Measurements from ENCODE around the gene ZFP30. TPM values are rescaled to one million over a fixed set of nuclear protein-coding genes. Genes with fewer than 3 reads are reported as not detected.

The ZFP30 gene
- total RNA-seq, 1 experiment from 2014 or later: 7.7 TPM

DNA sequence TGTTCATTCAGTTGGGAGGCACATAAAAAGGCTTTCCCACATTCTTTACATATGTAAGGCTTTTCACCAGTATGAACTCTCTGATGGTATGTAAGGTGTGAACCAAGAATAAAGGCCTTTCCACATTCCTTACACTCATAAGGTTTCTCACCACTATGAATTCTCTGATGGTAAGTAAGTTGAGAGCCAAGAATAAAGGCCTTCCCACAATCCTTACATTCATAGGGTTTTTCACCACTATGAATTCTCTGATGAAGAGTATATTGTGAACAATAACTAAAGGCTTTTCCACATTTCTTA, 89.9 kb downstream of the ZFP30 start (continued):
- no peak for TF ChIP-seq ZBTB43 (CRISPR knock-in tag; IDR thresholded peaks at IDR 0.05)
- no peak for TF ChIP-seq RELA (CRISPR knock-in tag; IDR thresholded peaks at IDR 0.05; ENCODE audit: borderline replicate concordance)
- no peak for TF ChIP-seq AFF4 (CRISPR knock-in tag; IDR thresholded peaks at IDR 0.05; ENCODE audit: borderline replicate concordance)

- Mint-ChIP-seq H3K4me1 (no peaks in the 10 kb centered on the region), H3K27me3 (ENCODE audit: low read depth) (peaks cover 7% of the 10 kb centered on the region; the same call in 1 of the 2 replicates), H3K4me3 (no peak overlapping the region), H3K9me3 (peaks cover 89% of the 10 kb centered on the region), H3K36me3 (peaks cover 91% of the 10 kb centered on the region), H3K27ac (no peak overlapping the region)
- no peak for TF ChIP-seq HMGA2 (CRISPR knock-in tag; IDR thresholded peaks at IDR 0.05)
- TF ChIP-seq ZNF121 (CRISPR knock-in tag; IDR thresholded peaks at IDR 0.05): no peak
- no peak for TF ChIP-seq ZNF317 (CRISPR knock-in tag; IDR thresholded peaks at IDR 0.05; ENCODE audit: borderline replicate concordance, low read depth)
- no peak for TF ChIP-seq ZNF532 (CRISPR knock-in tag; IDR thresholded peaks at IDR 0.05; ENCODE audit: borderline replicate concordance)
- TF ChIP-seq, protein P1, sequence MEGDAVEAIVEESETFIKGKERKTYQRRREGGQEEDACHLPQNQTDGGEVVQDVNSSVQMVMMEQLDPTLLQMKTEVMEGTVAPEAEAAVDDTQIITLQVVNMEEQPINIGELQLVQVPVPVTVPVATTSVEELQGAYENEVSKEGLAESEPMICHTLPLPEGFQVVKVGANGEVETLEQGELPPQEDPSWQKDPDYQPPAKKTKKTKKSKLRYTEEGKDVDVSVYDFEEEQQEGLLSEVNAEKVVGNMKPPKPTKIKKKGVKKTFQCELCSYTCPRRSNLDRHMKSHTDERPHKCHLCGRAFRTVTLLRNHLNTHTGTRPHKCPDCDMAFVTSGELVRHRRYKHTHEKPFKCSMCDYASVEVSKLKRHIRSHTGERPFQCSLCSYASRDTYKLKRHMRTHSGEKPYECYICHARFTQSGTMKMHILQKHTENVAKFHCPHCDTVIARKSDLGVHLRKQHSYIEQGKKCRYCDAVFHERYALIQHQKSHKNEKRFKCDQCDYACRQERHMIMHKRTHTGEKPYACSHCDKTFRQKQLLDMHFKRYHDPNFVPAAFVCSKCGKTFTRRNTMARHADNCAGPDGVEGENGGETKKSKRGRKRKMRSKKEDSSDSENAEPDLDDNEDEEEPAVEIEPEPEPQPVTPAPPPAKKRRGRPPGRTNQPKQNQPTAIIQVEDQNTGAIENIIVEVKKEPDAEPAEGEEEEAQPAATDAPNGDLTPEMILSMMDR (IDR thresholded peaks at IDR 0.05): no peak
- TF ChIP-seq, protein P2, sequence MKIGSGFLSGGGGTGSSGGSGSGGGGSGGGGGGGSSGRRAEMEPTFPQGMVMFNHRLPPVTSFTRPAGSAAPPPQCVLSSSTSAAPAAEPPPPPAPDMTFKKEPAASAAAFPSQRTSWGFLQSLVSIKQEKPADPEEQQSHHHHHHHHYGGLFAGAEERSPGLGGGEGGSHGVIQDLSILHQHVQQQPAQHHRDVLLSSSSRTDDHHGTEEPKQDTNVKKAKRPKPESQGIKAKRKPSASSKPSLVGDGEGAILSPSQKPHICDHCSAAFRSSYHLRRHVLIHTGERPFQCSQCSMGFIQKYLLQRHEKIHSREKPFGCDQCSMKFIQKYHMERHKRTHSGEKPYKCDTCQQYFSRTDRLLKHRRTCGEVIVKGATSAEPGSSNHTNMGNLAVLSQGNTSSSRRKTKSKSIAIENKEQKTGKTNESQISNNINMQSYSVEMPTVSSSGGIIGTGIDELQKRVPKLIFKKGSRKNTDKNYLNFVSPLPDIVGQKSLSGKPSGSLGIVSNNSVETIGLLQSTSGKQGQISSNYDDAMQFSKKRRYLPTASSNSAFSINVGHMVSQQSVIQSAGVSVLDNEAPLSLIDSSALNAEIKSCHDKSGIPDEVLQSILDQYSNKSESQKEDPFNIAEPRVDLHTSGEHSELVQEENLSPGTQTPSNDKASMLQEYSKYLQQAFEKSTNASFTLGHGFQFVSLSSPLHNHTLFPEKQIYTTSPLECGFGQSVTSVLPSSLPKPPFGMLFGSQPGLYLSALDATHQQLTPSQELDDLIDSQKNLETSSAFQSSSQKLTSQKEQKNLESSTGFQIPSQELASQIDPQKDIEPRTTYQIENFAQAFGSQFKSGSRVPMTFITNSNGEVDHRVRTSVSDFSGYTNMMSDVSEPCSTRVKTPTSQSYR (CRISPR knock-in tag; IDR thresholded peaks at IDR 0.05): no peak
- TF ChIP-seq, protein P3, sequence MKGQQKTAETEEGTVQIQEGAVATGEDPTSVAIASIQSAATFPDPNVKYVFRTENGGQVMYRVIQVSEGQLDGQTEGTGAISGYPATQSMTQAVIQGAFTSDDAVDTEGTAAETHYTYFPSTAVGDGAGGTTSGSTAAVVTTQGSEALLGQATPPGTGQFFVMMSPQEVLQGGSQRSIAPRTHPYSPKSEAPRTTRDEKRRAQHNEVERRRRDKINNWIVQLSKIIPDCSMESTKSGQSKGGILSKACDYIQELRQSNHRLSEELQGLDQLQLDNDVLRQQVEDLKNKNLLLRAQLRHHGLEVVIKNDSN (CRISPR knock-in tag; IDR thresholded peaks at IDR 0.05): no peak
- TF ChIP-seq ZNF232 (CRISPR knock-in tag; IDR thresholded peaks at IDR 0.05): no peak
- TF ChIP-seq ESRRA (CRISPR knock-in tag; IDR thresholded peaks at IDR 0.05; ENCODE audit: borderline replicate concordance): no peak
- DNase-seq (ENCODE audit: low spot score): no peak
- CTCF ChIA-PET: no interaction called here
- ATAC-seq: no peak
- POLR2A ChIA-PET: no interaction called here
These were observed 90.5 kb downstream of the ZFP30 start for GRCh38 chr19:37564624-37565369.

Measured in WTC11 (cell line).